PC-9 (cell line): Measurements from ENCODE around the gene GRN. TPM values are rescaled to one million over a fixed set of nuclear protein-coding genes. Genes with fewer than 3 reads are reported as not detected.

Experiments used
- BruUV-seq: library from RNA; stranded (reverse); fragments of 400-500 nt; replicated peaks from 2 replicates; lab custom pipeline; 2021; lab: Mats Ljungman, UMichigan
- CTCF ChIA-PET: fragments of 300-600 bp; sonication (Branson Sonifier 250); formaldehyde crosslinking; loops from one replicate; lab custom pipeline; 2022; ENCODE audit warnings: antibody characterized with exemption; lab: Charles Lee
- POLR2A ChIA-PET: fragments of 300-600 bp; sonication (Branson Sonifier 250); formaldehyde crosslinking; loops from one replicate; lab custom pipeline; 2022; ENCODE audit warnings: antibody characterized with exemption; ENCODE audit not compliant: unreplicated experiment; lab: Charles Lee
- DNase-seq, 2 experiments: peaks; one replicate each; pipeline versions ENCODE4 v3.0.0 to v3.0.0-alpha.2; 2015 to 2022; ENCODE audit warnings: mixed read lengths in 1 of 2
- H2AFZ ChIP-seq: fragments of 200-600 bp; sonication (generic); 2 replicates; pipeline ENCODE4 v1.8.1; 2017; ENCODE audit warnings: antibody characterized with exemption
- H3F3A ChIP-seq: fragments of 200-600 bp; sonication (generic); 2 replicates; pipeline ENCODE4 v1.8.1; 2017; ENCODE audit warnings: antibody characterized with exemption, mild to moderate bottlenecking, low read depth; ENCODE audit not compliant: insufficient read depth
- H3K27ac ChIP-seq: fragments of 200-600 bp; sonication (generic); 2 replicates; pipeline ENCODE4 v1.6.1; 2016; ENCODE audit warnings: mixed run types
- H3K27me3 ChIP-seq: fragments of 200-600 bp; sonication (generic); 2 replicates; pipeline ENCODE4 v1.6.1; 2016; ENCODE audit warnings: low read depth, mixed run types; ENCODE audit not compliant: insufficient read depth
- H3K36me3 ChIP-seq: fragments of 200-600 bp; sonication (generic); 2 replicates; pipeline ENCODE4 v1.6.1; 2016; ENCODE audit warnings: low read depth, mixed run types
- H3K4me1 ChIP-seq: fragments of 200-600 bp; sonication (generic); replicated peaks from 2 replicates; pipeline ENCODE4 v1.6.1; 2016; ENCODE audit warnings: mixed run types; ENCODE audit not compliant: insufficient read depth
- H3K4me2 ChIP-seq: fragments of 200-600 bp; sonication (generic); 2 replicates; pipeline ENCODE4 v1.6.1; 2017; ENCODE audit warnings: mixed run types
- H3K4me3 ChIP-seq: fragments of 200-600 bp; sonication (generic); 2 replicates; pipeline ENCODE4 v1.6.1; 2016; ENCODE audit warnings: mixed run types
- H3K79me2 ChIP-seq: fragments of 200-600 bp; sonication (generic); 2 replicates; pipeline ENCODE4 v1.6.1; 2017; ENCODE audit warnings: low read depth, mixed run types
- H3K9me2 ChIP-seq: fragments of 200-600 bp; sonication (generic); 2 replicates; pipeline ENCODE4 v1.8.1; 2017; ENCODE audit warnings: mild to moderate bottlenecking; ENCODE audit not compliant: insufficient read depth
- H3K9me3 ChIP-seq: fragments of 200-600 bp; sonication (generic); 2 replicates; pipeline ENCODE4 v1.8.1; 2016; ENCODE audit warnings: low read depth; ENCODE audit not compliant: insufficient read depth
- H4K20me1 ChIP-seq: fragments of 200-600 bp; sonication (generic); 2 replicates; pipeline ENCODE4 v1.8.1; 2017; ENCODE audit not compliant: insufficient read depth
- EZH2 ChIP-seq: fragments of 200-600 bp; sonication (generic); IDR thresholded peaks from 2 replicates; pipeline ENCODE4 v1.8.0; 2017; ENCODE audit warnings: antibody characterized with exemption, low read depth
- intact Hi-C: fragments of 100-400 bp; cut with micrococcal nuclease; formaldehyde crosslinking; loops from one replicate; pipeline ENCODE4 v1.10.0; 2022; ENCODE audit not compliant: unreplicated experiment
- total RNA-seq: library from RNA; stranded (reverse); gene quantifications from 2 replicates; pipeline ENCODE4 v1.2.3, GENCODE V29; 2021
- TF ChIP-seq, protein P1 (sequence below): fragments of 200-600 bp; sonication (generic); conservative IDR thresholded peaks from 2 replicates; pipeline ENCODE4 v1.6.1; 2017; ENCODE audit warnings: mixed run types, antibody characterized with exemption, mild to moderate bottlenecking, moderate library complexity

The GRN gene
- total RNA-seq, 1 experiment from 2014 or later, result 226 TPM

DNA sequence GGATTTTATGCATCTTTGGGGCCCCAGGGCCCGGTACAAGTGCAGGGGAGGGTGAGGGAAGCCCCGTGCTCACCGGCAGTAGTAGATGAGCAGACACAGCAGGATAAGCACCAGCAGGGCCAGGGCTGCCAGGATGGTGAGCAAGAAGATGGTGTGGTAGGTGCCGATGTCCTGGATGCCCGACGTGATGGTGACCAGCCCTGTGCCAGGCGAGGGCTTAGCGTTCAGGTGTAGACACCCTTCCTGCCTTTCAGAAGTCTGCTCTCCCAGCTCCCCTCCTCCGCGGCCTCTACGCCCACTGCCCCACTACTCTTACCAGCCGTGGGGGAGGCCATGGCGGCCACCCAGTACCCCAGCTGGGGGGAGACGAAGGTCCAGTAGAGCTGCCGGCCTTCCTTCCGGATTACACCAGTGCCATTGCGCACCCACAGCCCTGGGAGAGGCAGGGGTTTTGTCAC lies 10.6 kb downstream of the GRN start:
- no peaks in the 10 kb centered on the region for H3K27me3 ChIP-seq
- H3K4me2 ChIP-seq, result no peak overlapping the region
- no peaks in the 10 kb centered on the region for H3K79me2 ChIP-seq
- no peaks in the 10 kb centered on the region for H3K9me3 ChIP-seq
- H3K4me3 ChIP-seq, result no peak overlapping the region
- ChIA-PET POLR2A (no interaction called here), CTCF (no interaction called here)
- intact Hi-C loops, result no loop called here
- H3K36me3 ChIP-seq, result no peaks in the 10 kb centered on the region
- TF ChIP-seq EZH2, result no peak
- TF ChIP-seq, protein P1, sequence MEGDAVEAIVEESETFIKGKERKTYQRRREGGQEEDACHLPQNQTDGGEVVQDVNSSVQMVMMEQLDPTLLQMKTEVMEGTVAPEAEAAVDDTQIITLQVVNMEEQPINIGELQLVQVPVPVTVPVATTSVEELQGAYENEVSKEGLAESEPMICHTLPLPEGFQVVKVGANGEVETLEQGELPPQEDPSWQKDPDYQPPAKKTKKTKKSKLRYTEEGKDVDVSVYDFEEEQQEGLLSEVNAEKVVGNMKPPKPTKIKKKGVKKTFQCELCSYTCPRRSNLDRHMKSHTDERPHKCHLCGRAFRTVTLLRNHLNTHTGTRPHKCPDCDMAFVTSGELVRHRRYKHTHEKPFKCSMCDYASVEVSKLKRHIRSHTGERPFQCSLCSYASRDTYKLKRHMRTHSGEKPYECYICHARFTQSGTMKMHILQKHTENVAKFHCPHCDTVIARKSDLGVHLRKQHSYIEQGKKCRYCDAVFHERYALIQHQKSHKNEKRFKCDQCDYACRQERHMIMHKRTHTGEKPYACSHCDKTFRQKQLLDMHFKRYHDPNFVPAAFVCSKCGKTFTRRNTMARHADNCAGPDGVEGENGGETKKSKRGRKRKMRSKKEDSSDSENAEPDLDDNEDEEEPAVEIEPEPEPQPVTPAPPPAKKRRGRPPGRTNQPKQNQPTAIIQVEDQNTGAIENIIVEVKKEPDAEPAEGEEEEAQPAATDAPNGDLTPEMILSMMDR, result no peak
- peaks cover 5% of the 10 kb centered on the region; the same call in 1 of the 2 replicates for H3F3A ChIP-seq
- DNase-seq, result no peak
- 0 out of 2 replicates have a peak, but pooled peaks cover 3% of the 10 kb centered on the region for H4K20me1 ChIP-seq
- no TSS peak for BruUV-seq
- H2AFZ ChIP-seq, result no peak overlapping the region
- no peak overlapping the region for H3K27ac ChIP-seq
- H3K4me1 ChIP-seq, result no peaks in the 10 kb centered on the region
- no peaks in the 10 kb centered on the region for H3K9me2 ChIP-seq

DNA sequence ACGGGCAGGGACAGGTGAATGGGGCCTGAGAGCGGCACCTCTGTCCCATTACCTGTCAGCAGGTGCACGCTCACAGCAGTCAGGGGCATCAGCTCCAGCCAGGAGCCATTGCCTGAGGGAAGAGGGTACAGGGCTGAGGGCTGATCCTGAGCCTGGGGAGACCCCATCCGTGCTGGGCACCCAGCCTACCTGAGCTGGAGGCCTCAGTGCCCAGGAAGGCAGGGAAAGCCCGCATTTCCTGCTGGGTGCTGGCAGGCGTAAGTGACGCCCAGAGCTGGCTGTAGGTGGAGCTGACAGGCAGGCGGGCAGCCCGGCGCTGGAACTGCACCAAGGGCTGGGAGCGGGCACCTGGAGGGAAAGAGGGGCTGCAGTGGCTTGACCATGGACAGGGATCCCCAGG lies 11.1 kb downstream of the GRN start:
- no peak overlapping the region for H3K4me2 ChIP-seq
- BruUV-seq, result no TSS peak
- CTCF ChIA-PET, result no interaction called here
- TF ChIP-seq, protein P1, result no peak
- no peak for TF ChIP-seq EZH2
- H3K9me3 ChIP-seq, result no peaks in the 10 kb centered on the region
- H4K20me1 ChIP-seq, result no peaks in the 10 kb centered on the region
- H2AFZ ChIP-seq, result no peak overlapping the region
- no peaks in the 10 kb centered on the region for H3K4me1 ChIP-seq
- intact Hi-C loops, result no loop called here
- no peak for DNase-seq
- no peaks in the 10 kb centered on the region for H3K27me3 ChIP-seq
- POLR2A ChIA-PET, result interaction anchor here (0.7 kb wide), 1 partner anchor 12 kb away, joined by 10 read pairs; no protein-coding TSS in a partner anchor
- no peaks in the 10 kb centered on the region for H3K79me2 ChIP-seq
- peaks cover 5% of the 10 kb centered on the region; the same call in 1 of the 2 replicates for H3F3A ChIP-seq
- H3K27ac ChIP-seq, result no peak overlapping the region
- no peaks in the 10 kb centered on the region for H3K9me2 ChIP-seq
- H3K36me3 ChIP-seq, result no peaks in the 10 kb centered on the region
- H3K4me3 ChIP-seq, result no peak overlapping the region

DNA sequence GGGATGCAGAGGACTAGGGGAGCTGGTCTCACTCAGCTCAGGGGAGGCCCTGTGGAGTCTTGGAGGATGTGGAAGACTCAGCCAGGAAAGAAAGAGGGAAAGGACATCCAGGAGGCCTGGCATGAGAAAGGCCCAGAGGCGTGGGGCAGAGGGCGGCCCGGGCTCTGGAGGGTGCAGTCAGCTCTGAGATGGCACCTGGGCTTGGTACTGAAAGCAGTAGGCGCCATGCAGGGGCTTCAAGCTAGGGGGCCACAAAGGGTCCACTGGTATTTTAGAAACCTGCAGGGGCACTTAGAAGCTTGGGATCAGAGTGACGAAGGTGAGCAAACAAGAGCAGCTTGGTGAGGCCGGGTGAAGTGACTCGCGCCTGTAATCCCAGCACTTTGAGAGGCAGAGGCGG lies 13.0 kb downstream of the GRN start:
- intact Hi-C loops, result no loop called here
- BruUV-seq, result no TSS peak
- CTCF ChIA-PET, result interaction anchor here (0.6 kb wide), 1 partner anchor 18 kb away, joined by 3 read pairs; no protein-coding TSS in a partner anchor

More for the DNA sequence above, 13.0 kb downstream of the GRN start:
- H3K27ac ChIP-seq, result no peak overlapping the region
- no peaks in the 10 kb centered on the region for H3K79me2 ChIP-seq
- peaks cover 5% of the 10 kb centered on the region; the same call in 1 of the 2 replicates for H3F3A ChIP-seq
- no peaks in the 10 kb centered on the region for H3K36me3 ChIP-seq
- H3K9me2 ChIP-seq, result no peaks in the 10 kb centered on the region
- no peaks in the 10 kb centered on the region for H3K27me3 ChIP-seq
- no peaks in the 10 kb centered on the region for H3K9me3 ChIP-seq
- no peaks in the 10 kb centered on the region for H3K4me1 ChIP-seq
- POLR2A ChIA-PET, result no interaction called here
- H3K4me2 ChIP-seq, result no peak overlapping the region
- no peaks in the 10 kb centered on the region for H4K20me1 ChIP-seq
- no peak overlapping the region for H3K4me3 ChIP-seq
- H2AFZ ChIP-seq, result no peak overlapping the region
- TF ChIP-seq, protein P1, result no peak
- no peak for TF ChIP-seq EZH2
- DNase-seq, result no peak
